ENCODE data around the gene HLA-DQA2. TPM values are rescaled to one million over a fixed set of nuclear protein-coding genes. Genes with fewer than 3 reads are reported as not detected.
"Not testable (repeated sequence)": the region's sequence is repeated elsewhere in the genome, so short reads cannot be mapped to it uniquely, and the experiment has no call there.

HLA-DQA2 gene
- total RNA-seq, 1 donor from 2014 or later, result 0.79 TPM

DNA sequence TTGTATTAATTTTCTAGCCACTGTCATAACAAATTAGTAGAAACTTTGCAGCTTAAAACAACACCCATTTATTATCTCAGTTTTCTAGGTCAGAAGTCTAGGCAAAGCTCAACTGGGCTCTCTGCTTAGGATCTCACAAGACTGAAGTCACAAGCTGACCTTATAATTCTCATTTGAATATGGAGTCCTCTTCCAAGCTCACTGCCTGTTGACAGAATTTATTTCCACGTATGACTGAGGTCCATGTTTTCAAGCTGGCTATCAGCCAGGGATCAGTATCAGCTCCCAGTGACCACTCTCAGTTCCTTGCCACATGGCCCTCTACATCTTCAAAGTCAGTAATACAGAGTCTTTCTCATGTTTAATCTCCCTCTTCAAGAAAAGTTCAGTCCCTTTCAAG lies 33.9 kb downstream of the HLA-DQA2 start:
- no peak for DNase-seq (ENCODE audit: low spot score, unreplicated experiment)
- Mint-ChIP-seq H3K36me3 (ENCODE audit: insufficient read depth) (no peaks in the 10 kb centered on the region), H3K27ac (no peak overlapping the region), H3K9me3 (ENCODE audit: low read depth) (peaks cover 11% of the 10 kb centered on the region), H3K4me1 (ENCODE audit: low read depth) (peaks cover 1% of the 10 kb centered on the region), H3K4me3 (ENCODE audit: low read depth) (no peak overlapping the region), H3K27me3 (peaks cover 10% of the 10 kb centered on the region)
- TF ChIP-seq, protein P1, sequence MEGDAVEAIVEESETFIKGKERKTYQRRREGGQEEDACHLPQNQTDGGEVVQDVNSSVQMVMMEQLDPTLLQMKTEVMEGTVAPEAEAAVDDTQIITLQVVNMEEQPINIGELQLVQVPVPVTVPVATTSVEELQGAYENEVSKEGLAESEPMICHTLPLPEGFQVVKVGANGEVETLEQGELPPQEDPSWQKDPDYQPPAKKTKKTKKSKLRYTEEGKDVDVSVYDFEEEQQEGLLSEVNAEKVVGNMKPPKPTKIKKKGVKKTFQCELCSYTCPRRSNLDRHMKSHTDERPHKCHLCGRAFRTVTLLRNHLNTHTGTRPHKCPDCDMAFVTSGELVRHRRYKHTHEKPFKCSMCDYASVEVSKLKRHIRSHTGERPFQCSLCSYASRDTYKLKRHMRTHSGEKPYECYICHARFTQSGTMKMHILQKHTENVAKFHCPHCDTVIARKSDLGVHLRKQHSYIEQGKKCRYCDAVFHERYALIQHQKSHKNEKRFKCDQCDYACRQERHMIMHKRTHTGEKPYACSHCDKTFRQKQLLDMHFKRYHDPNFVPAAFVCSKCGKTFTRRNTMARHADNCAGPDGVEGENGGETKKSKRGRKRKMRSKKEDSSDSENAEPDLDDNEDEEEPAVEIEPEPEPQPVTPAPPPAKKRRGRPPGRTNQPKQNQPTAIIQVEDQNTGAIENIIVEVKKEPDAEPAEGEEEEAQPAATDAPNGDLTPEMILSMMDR (IDR thresholded peaks at IDR 0.05; ENCODE audit: unreplicated experiment), result no peak

DNA sequence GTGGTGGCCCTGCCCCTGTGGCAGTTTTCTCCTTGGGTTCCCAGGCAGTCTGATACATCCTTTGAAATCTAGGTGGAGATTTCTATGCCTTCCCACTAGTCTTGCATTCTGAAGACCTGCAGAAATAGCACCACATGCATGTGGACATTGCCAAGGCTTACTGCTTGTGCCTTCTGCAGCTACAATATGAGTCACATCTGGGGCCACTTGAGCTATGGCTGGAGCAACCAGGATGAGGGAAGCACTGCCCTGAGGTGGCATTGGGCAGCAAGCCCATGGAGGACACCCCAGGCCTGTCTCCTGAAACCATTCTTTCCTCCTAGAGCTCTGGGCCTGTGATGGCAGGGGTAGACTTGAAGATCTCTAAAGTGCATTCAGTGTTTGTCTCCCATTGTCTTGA lies 37.8 kb downstream of the HLA-DQA2 start:
- H3K27me3 Mint-ChIP-seq, result peaks cover 5% of the 10 kb centered on the region
- H3K27ac Mint-ChIP-seq, result no peak overlapping the region
- H3K4me1 Mint-ChIP-seq (ENCODE audit: low read depth), result no peaks in the 10 kb centered on the region
- peaks cover 11% of the 10 kb centered on the region for H3K9me3 Mint-ChIP-seq (ENCODE audit: low read depth)
- TF ChIP-seq, protein P1 (IDR thresholded peaks at IDR 0.05; ENCODE audit: unreplicated experiment), result no peak
- H3K4me3 Mint-ChIP-seq (ENCODE audit: low read depth), result no peak overlapping the region
- H3K36me3 Mint-ChIP-seq (ENCODE audit: insufficient read depth), result no peaks in the 10 kb centered on the region
- DNase-seq (ENCODE audit: low spot score, unreplicated experiment), result no peak

DNA sequence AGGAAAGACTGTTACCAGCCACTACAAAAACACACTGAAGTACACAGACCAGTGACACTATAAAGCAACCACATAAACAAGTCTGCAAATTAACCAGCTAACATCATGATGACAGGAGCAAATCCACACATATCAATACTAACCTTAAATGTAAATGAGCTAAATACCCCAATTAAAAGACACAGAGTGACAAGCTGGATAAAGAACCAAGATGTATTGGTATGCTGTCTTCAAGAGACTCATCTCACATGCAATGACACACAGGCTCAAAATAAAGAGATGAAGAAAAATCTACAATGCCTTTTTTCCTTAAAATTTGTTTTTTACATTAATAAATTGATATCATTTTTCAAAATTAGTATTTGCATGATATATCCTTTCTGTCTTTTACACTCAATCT lies 41.7 kb downstream of the HLA-DQA2 start:
- H3K4me3 Mint-ChIP-seq (ENCODE audit: low read depth); H3K9me3 Mint-ChIP-seq (ENCODE audit: low read depth); H3K4me1 Mint-ChIP-seq (ENCODE audit: low read depth); DNase-seq (ENCODE audit: low spot score, unreplicated experiment); H3K36me3 Mint-ChIP-seq (ENCODE audit: insufficient read depth); H3K27ac Mint-ChIP-seq: not testable (repeated sequence)
- H3K27me3 Mint-ChIP-seq, result peaks cover 21% of the 10 kb centered on the region

- TF ChIP-seq, protein P1 (IDR thresholded peaks at IDR 0.05; ENCODE audit: unreplicated experiment), result peak; percentile 65
- H3K36me3 Mint-ChIP-seq (ENCODE audit: insufficient read depth), result no peaks in the 10 kb centered on the region
- no peaks in the 10 kb centered on the region for H3K4me1 Mint-ChIP-seq (ENCODE audit: low read depth)
- no peak overlapping the region for H3K27ac Mint-ChIP-seq
- H3K4me3 Mint-ChIP-seq (ENCODE audit: low read depth), result no peak overlapping the region
- DNase-seq (ENCODE audit: low spot score, unreplicated experiment), result no peak
- peaks cover 23% of the 10 kb centered on the region for H3K27me3 Mint-ChIP-seq
- H3K9me3 Mint-ChIP-seq (ENCODE audit: low read depth), result no peaks in the 10 kb centered on the region
Measured at GRCh38 chr6:32785781-32786533, 44.8 kb downstream of the HLA-DQA2 start.

DNA sequence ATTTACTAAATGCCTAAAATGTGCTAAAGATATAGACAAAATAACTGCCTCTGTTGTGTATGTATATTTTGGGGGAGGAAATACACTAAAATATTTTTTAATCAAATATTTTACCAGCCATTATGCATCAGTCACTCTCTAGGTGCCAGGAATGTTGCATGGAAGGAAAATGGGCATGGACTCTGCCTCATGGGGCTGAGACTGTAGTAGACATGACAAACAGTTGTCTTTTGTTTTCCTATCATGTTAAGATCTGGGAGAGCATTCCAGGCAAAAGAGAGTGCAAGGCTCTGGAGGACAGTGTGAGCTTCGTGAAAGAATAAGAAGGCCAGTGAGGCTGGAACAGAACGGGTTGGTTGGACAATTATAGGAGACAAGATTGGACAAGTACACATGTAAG lies 49.1 kb downstream of the HLA-DQA2 start:
- Mint-ChIP-seq H3K36me3 (ENCODE audit: insufficient read depth) (no peaks in the 10 kb centered on the region), H3K4me3 (ENCODE audit: low read depth) (no peak overlapping the region), H3K9me3 (ENCODE audit: low read depth) (no peaks in the 10 kb centered on the region), H3K4me1 (ENCODE audit: low read depth) (no peaks in the 10 kb centered on the region), H3K27me3 (peaks cover 52% of the 10 kb centered on the region), H3K27ac (no peak overlapping the region)
- DNase-seq (ENCODE audit: low spot score, unreplicated experiment), result no peak
- TF ChIP-seq, protein P1 (IDR thresholded peaks at IDR 0.05; ENCODE audit: unreplicated experiment), result no peak

GRCh38 chr6:32792901-32793435 lies 51.8 kb downstream of the HLA-DQA2 start:
- no peak overlapping the region for H3K27ac Mint-ChIP-seq
- TF ChIP-seq, protein P1 (IDR thresholded peaks at IDR 0.05; ENCODE audit: unreplicated experiment), result no peak
- no peak for DNase-seq (ENCODE audit: low spot score, unreplicated experiment)
- H3K27me3 Mint-ChIP-seq, result peaks cover 57% of the 10 kb centered on the region
- no peaks in the 10 kb centered on the region for H3K9me3 Mint-ChIP-seq (ENCODE audit: low read depth)
- H3K4me3 Mint-ChIP-seq (ENCODE audit: low read depth), result no peak overlapping the region
- no peaks in the 10 kb centered on the region for H3K36me3 Mint-ChIP-seq (ENCODE audit: insufficient read depth)
- peaks cover 2% of the 10 kb centered on the region for H3K4me1 Mint-ChIP-seq (ENCODE audit: low read depth)

Data from progenitor cell of endocrine pancreas (in vitro differentiated cells).